H9 (cell line): Measurements from ENCODE around the gene ZNF844. TPM values are rescaled to one million over a fixed set of nuclear protein-coding genes. Genes with fewer than 3 reads are reported as not detected.

Source experiments
- DNase-seq: peaks from one replicate; pipeline ENCODE4 v3.0.0-alpha.2; 2017
- H2AFZ ChIP-seq: one replicate; pipeline ENCODE4 v1.6.1; 2013; ENCODE audit warnings: mild to moderate bottlenecking, low read length, control low read depth, moderate library complexity
- H2AK5ac ChIP-seq: 2 replicates; pipeline ENCODE4 v1.6.1; 2013; ENCODE audit warnings: low read length, control low read depth, mixed read lengths; ENCODE audit not compliant: insufficient read length
- H2BK120ac ChIP-seq: one replicate; pipeline ENCODE4 v1.6.1; 2013; ENCODE audit warnings: low read depth, mild to moderate bottlenecking, low read length, control low read depth, inconsistent platforms; ENCODE audit not compliant: poor library complexity, severe bottlenecking
- H2BK12ac ChIP-seq: 2 replicates; pipeline ENCODE4 v1.6.1; 2013; ENCODE audit warnings: low read length, control low read depth, mixed read lengths, low read depth; ENCODE audit not compliant: insufficient read length
- H2BK15ac ChIP-seq: 2 replicates; pipeline ENCODE4 v1.6.1; 2013; ENCODE audit warnings: low read depth, low read length, control low read depth
- H2BK20ac ChIP-seq: one replicate; pipeline ENCODE4 v1.6.1; 2013; ENCODE audit warnings: low read depth, mild to moderate bottlenecking, low read length, control low read depth, inconsistent platforms; ENCODE audit not compliant: poor library complexity, severe bottlenecking
- H2BK5ac ChIP-seq: 2 replicates; pipeline ENCODE4 v1.6.1; 2013; ENCODE audit warnings: low read length, control low read depth, mixed read lengths; ENCODE audit not compliant: insufficient read length
- H3K14ac ChIP-seq: 2 replicates; pipeline ENCODE4 v1.6.1; 2013; ENCODE audit warnings: low read length, control low read depth; ENCODE audit not compliant: insufficient read depth
- H3K18ac ChIP-seq: 2 replicates; pipeline ENCODE4 v1.6.1; 2013; ENCODE audit warnings: low read depth, mild to moderate bottlenecking, mixed read lengths, low read length, control low read depth; ENCODE audit not compliant: insufficient read length
- H3K23ac ChIP-seq: 2 replicates; pipeline ENCODE4 v1.6.1; 2013; ENCODE audit warnings: low read length, control low read depth, mixed read lengths, low read depth; ENCODE audit not compliant: insufficient read length
- H3K23me2 ChIP-seq: 2 replicates; pipeline ENCODE4 v1.6.1; 2013; ENCODE audit warnings: low read depth, mild to moderate bottlenecking, mixed read lengths, low read length, control low read depth; ENCODE audit not compliant: insufficient read length, poor library complexity, severe bottlenecking
- H3K27ac ChIP-seq: 2 replicates; pipeline ENCODE4 v1.5.1; 2013; ENCODE audit warnings: low read length, control low read depth, mixed read lengths, low read depth; ENCODE audit not compliant: insufficient read length
- H3K27me3 ChIP-seq: 2 replicates; pipeline ENCODE4 v1.6.1; 2013; ENCODE audit warnings: low read length, control low read depth, inconsistent platforms; ENCODE audit not compliant: insufficient read depth
- H3K4ac ChIP-seq: 2 replicates; pipeline ENCODE4 v1.6.1; 2013; ENCODE audit warnings: low read depth, mild to moderate bottlenecking, control low read depth, inconsistent platforms, low read length, moderate library complexity
- H3K4me1 ChIP-seq: 2 replicates; pipeline ENCODE4 v1.6.1; 2013; ENCODE audit warnings: low read length, control low read depth, inconsistent platforms; ENCODE audit not compliant: insufficient read depth
- H3K4me2 ChIP-seq: 2 replicates; pipeline ENCODE4 v1.6.1; 2013; ENCODE audit warnings: low read length, control low read depth, mixed read lengths; ENCODE audit not compliant: insufficient read length, insufficient read depth
- H3K56ac ChIP-seq: 2 replicates; pipeline ENCODE4 v1.6.1; 2013; ENCODE audit warnings: low read depth, mild to moderate bottlenecking, mixed read lengths, low read length, control low read depth; ENCODE audit not compliant: insufficient read length
- H3K79me1 ChIP-seq: 2 replicates; pipeline ENCODE4 v1.6.1; 2013; ENCODE audit warnings: low read depth, mild to moderate bottlenecking, moderate library complexity, low read length, control low read depth, inconsistent platforms; ENCODE audit not compliant: insufficient read depth, poor library complexity, severe bottlenecking
- H3K79me2 ChIP-seq: 2 replicates; pipeline ENCODE4 v1.6.1; 2013; ENCODE audit warnings: low read length, control low read depth, inconsistent platforms; ENCODE audit not compliant: insufficient read depth
- H3K9ac ChIP-seq: 2 replicates; pipeline ENCODE4 v1.6.1; 2013; ENCODE audit warnings: low read length, control low read depth, mixed read lengths; ENCODE audit not compliant: insufficient read length; ENCODE audit errors: extremely low read depth
- H3K9me3 ChIP-seq: one replicate; pipeline ENCODE4 v1.6.1; 2013; ENCODE audit warnings: low read depth, low read length, inconsistent platforms; ENCODE audit not compliant: control insufficient read depth
- H3T11ph ChIP-seq: one replicate; pipeline ENCODE4 v1.6.1; 2013; ENCODE audit warnings: mild to moderate bottlenecking, low read length, control low read depth, inconsistent platforms
- H4K20me1 ChIP-seq: one replicate; pipeline ENCODE4 v1.6.1; 2013; ENCODE audit not compliant: control insufficient read depth, insufficient read length, insufficient read depth
- H4K5ac ChIP-seq: 2 replicates; pipeline ENCODE4 v1.6.1; 2013; ENCODE audit warnings: low read depth, mild to moderate bottlenecking, mixed read lengths, low read length, control low read depth; ENCODE audit not compliant: insufficient read length
- H4K8ac ChIP-seq: replicated peaks from 2 replicates; pipeline ENCODE4 v1.6.1; 2013; ENCODE audit warnings: low read length, control low read depth, mixed read lengths, low read depth; ENCODE audit not compliant: insufficient read length
- H4K91ac ChIP-seq: 2 replicates; pipeline ENCODE4 v1.6.1; 2013; ENCODE audit warnings: low read depth, mild to moderate bottlenecking, moderate library complexity, mixed read lengths, low read length, control low read depth; ENCODE audit not compliant: insufficient read length
- H3K27ac Mint-ChIP-seq, 3 experiments: 2 replicates in 2 of 3; 3 replicates in 1 of 3; pipeline ENCODE4 v1.8.0; 2020 to 2021; ENCODE audit warnings: mixed read lengths in 3 of 3, mild to moderate bottlenecking in 1 of 3, moderate library complexity in 1 of 3
- H3K27me3 Mint-ChIP-seq: 2 replicates; pipeline ENCODE4 v1.8.0; 2021; ENCODE audit warnings: low read depth, mild to moderate bottlenecking, moderate library complexity, mixed read lengths
- H3K36me3 Mint-ChIP-seq, 3 experiments: 2 replicates in 2 of 3; 3 replicates in 1 of 3; pipeline ENCODE4 v1.8.0; 2020 to 2021; ENCODE audit warnings: low read depth in 3 of 3, mixed read lengths in 3 of 3; ENCODE audit not compliant: insufficient read depth in 1 of 3
- H3K4me1 Mint-ChIP-seq, 2 experiments: 2 replicates each; pipeline ENCODE4 v1.8.0; 2020; ENCODE audit warnings: mixed read lengths in 2 of 2
- H3K4me3 Mint-ChIP-seq, 2 experiments: 2 replicates in 1 of 2; 3 replicates in 1 of 2; pipeline ENCODE4 v1.8.0; 2020 to 2021; ENCODE audit warnings: mild to moderate bottlenecking in 2 of 2, mixed read lengths in 2 of 2, moderate library complexity in 1 of 2
- H3K9me3 Mint-ChIP-seq, 2 experiments: 2 replicates in 1 of 2; 3 replicates in 1 of 2; pipeline ENCODE4 v1.8.0; 2020; ENCODE audit warnings: mild to moderate bottlenecking in 2 of 2, mixed read lengths in 2 of 2, moderate library complexity in 1 of 2
- CTCF ChIP-seq: fragments of 200-600 bp; sonication (generic); conservative IDR thresholded peaks from 3 replicates; pipeline ENCODE4 v1.8.0; 2021; ENCODE audit warnings: antibody characterized with exemption, mild to moderate bottlenecking
- WGBS: extraction: QIAGEN DNeasy Blood & Tissue Kit; methylation state at CpG from one replicate; pipeline ENCODE4 v1.1.7; 2013; ENCODE audit warnings: missing lambda C conversion rate, low lambda C conversion rate, mixed read lengths; ENCODE audit not compliant: insufficient read length; ENCODE audit errors: extremely low coverage; 5-methylcytosine and 5-hydroxymethylcytosine counted together
- long read RNA-seq: library from polyadenylated mRNA; unstranded; transcript quantifications from one replicate; pipeline ENCODE4 v2.0.0, GENCODE V29; 2020
- total RNA-seq: library from RNA; stranded (reverse); gene quantifications from 2 replicates; pipeline ENCODE4 v1.2.1, GENCODE V29; 2021

Gene ZNF844
- total RNA-seq, result 8.7 and 10.0 TPM in 2 replicates
- long read RNA-seq, full-length matches to known transcripts, result 11 of 12 reads
- long read RNA-seq, partial matches to known transcripts, result 0 of 12 reads
- long read RNA-seq, other reads (novel, unspliced or antisense), result 1 of 12 reads

DNA sequence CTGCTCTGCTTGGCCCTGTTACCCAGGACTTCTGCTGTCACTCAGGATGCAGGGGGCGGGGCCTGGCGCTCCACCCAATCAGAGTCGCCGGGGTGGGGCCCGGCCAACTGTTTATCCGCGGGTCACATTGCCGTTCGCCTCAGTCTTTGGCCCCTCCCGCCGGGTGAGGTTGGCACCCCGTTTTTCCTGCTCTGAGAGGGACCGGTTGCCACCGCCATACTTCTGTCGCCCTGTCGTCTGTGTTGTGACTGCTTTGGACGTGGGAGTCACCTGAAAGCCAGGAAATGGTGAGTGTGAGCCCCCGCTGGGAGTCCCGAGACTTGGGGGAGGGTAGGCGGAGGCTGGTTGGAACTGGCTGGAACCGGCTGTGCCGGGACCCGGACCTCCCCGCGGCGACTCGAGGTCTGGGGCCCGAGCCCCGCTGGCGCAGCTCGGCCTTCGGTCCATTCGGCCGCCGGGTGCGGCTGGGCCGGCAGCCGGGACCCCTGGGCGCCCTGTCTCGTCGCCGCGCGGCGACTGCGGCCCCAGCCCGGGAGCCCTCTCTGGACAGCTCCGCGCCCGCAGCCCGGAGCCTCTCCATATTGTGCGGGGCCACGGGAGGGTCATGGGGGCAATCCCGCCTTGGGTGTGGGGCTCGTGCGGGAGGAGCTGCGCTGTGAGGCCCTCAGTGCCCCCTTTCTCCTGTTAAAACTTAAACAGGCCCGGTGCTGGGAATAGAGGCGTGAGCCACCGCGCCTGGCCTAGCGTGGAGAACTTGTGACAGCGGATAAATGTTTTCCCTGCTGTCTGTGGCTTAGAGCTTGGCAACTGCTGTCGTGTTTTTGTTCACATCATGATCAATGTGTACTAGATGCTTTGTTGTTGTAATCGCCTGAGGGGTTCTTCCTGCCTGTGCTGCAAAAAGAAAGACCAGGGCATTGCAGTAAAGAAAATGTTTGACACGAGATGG lies at the start of gene ZNF844:
TSS of gene ZNF844 (plus strand) at position 142 of the 949 bp plus-strand sequence. CDS start at position 285, 143 bp downstream.
- H3K4me1 Mint-ChIP-seq, result peaks cover 9 to 10% of the 10 kb centered on the region in 2 experiments; a peak in 3 of 4 replicates
- Histone ChIP-seq H3K4me2 (peak within 1 kb of the TSS; percentile 78), H3K23ac (no peak within 1 kb of the TSS), H2BK5ac (peak within 1 kb of the TSS; percentile 85), H3K4ac (no peak within 1 kb of the TSS), H3K4me1 (no peaks in the 10 kb centered on the region; the same call in 1 of the 2 replicates), H3K9ac (peak within 1 kb of the TSS; percentile 97), H2AK5ac (no peak within 1 kb of the TSS), H3K27ac (peak within 1 kb of the TSS; percentile 87), H3T11ph (no peak within 1 kb of the TSS), H3K79me2 (no peaks in the 10 kb centered on the region), H3K18ac (peak within 1 kb of the TSS; percentile 99), H4K5ac (peak within 1 kb of the TSS; percentile 97), H4K20me1 (no peaks in the 10 kb centered on the region), H3K9me3 (no peaks in the 10 kb centered on the region), H2BK120ac (no peak within 1 kb of the TSS), H3K56ac (no peak within 1 kb of the TSS), H4K8ac (peak within 1 kb of the TSS; percentile 95), H3K79me1 (peaks cover 3% of the 10 kb centered on the region), H3K23me2 (peaks cover 6% of the 10 kb centered on the region), H2BK15ac (no peak within 1 kb of the TSS), H2AFZ (no peak within 1 kb of the TSS), H4K91ac (no peak within 1 kb of the TSS), H2BK20ac (no peak within 1 kb of the TSS), H3K27me3 (no peaks in the 10 kb centered on the region), H2BK12ac (peak within 1 kb of the TSS; percentile 26), H3K14ac (peak within 1 kb of the TSS; percentile 98)
- peak within 1 kb of the TSS; percentile 90 to 98 (median 94); a peak in 6 of 7 replicates for H3K27ac Mint-ChIP-seq
- DNase-seq, result peak; percentile 97
- WGBS, result no CpG with 5 or more reads among the region's 66 CpGs
- no peak for TF ChIP-seq CTCF
- no peaks in the 10 kb centered on the region; the same call in 1 of the 2 replicates for H3K27me3 Mint-ChIP-seq
- peak within 1 kb of the TSS; percentile 89 to 92 for H3K4me3 Mint-ChIP-seq
- H3K36me3 Mint-ChIP-seq, result peaks cover 12 to 30% (median 25%) of the 10 kb centered on the region in 3 experiments
- H3K9me3 Mint-ChIP-seq, result peaks cover 29 to 39% of the 10 kb centered on the region in 2 experiments
